K562 (cell line): ENCODE results near the gene CHD5. TPM values are rescaled to one million over a fixed set of nuclear protein-coding genes. Genes with fewer than 3 reads are reported as not detected.

ENCODE experiments used
- ASH1L ChIP-seq: fragments of 450-650 bp; IDR thresholded peaks from 2 replicates; pipeline ENCODE4 v1.6.1; 2018; ENCODE audit warnings: borderline replicate concordance, mild to moderate bottlenecking, low read depth; ENCODE audit not compliant: partially characterized antibody
- DPF2 ChIP-seq: fragments of 450-650 bp; IDR thresholded peaks from 2 replicates; pipeline ENCODE4 v1.6.1; 2016
- FOS ChIP-seq: IDR thresholded peaks from 3 replicates; pipeline ENCODE4 v1.6.1; 2011; ENCODE audit not compliant: insufficient read length; ENCODE audit errors: extremely low read depth
- FOSL1 ChIP-seq: fragments of 200-800 bp; sonication (Bioruptor generic); conservative IDR thresholded peaks from 2 replicates; pipeline ENCODE4 v1.6.1; 2016; ENCODE audit warnings: missing genetic modification characterization, missing compliant biosample characterization
- GATAD2B ChIP-seq: fragments of 450-650 bp; IDR thresholded peaks from 2 replicates; pipeline ENCODE4 v1.6.1; 2017; ENCODE audit warnings: mild to moderate bottlenecking, borderline replicate concordance
- PHB2 ChIP-seq: fragments of 450-650 bp; IDR thresholded peaks from 2 replicates; pipeline ENCODE4 v1.6.1; 2017; ENCODE audit warnings: low read depth
- RAD51 ChIP-seq: fragments of 450-650 bp; IDR thresholded peaks from 2 replicates; pipeline ENCODE4 v1.7.1; 2016; ENCODE audit warnings: low read depth, mild to moderate bottlenecking, borderline replicate concordance
- RNF2 ChIP-seq: sonication (generic); IDR thresholded peaks from 2 replicates; pipeline ENCODE4 v1.6.1; 2016
- SMAD3 ChIP-seq: fragments of 450-650 bp; formaldehyde crosslinking; conservative IDR thresholded peaks from 2 replicates; pipeline ENCODE4 v1.4.0; 2020; ENCODE audit warnings: mild to moderate bottlenecking
- polyA plus RNA-seq, 8 experiments: library from polyadenylated mRNA; depleted of rRNA in 4 of 8; stranded (reverse) in 5 of 8; unstranded in 3 of 8; fragments of >200 nt; fragmentation: Nextera tagmentation in 2 of 8; fragmentation: Illumina TruSeq in 1 of 8; extraction: Ambion mirVana in 2 of 8; extraction: Trizol in 1 of 8; gene quantifications; 2 replicates each; pipeline versions ENCODE4 v1.2.1 to v1.2.3, GENCODE V29; 2011 to 2014; ENCODE audit warnings: inconsistent platforms in 1 of 8, missing spikeins in 1 of 8
- total RNA-seq, 7 experiments: library from RNA; depleted of rRNA in 6 of 7; stranded (reverse); fragments of >200 nt in 6 of 7; fragmentation: Illumina TruSeq in 2 of 7; extraction: Trizol in 2 of 7; gene quantifications; 2 replicates each; pipeline versions ENCODE4 v1.2.1 to v1.2.3, GENCODE V29; 2011 to 2021; ENCODE audit warnings: low replicate concordance in 1 of 7
- TF ChIP-seq, protein P1 (sequence below), 2 experiments: fragments of 150-350 bp in 1 of 2; IDR thresholded peaks; 2 replicates each; pipeline ENCODE4 v1.6.1; 2012 to 2016; ENCODE audit warnings: low read depth in 2 of 2, low read length in 2 of 2, mild to moderate bottlenecking in 1 of 2, moderate library complexity in 1 of 2
- TF ChIP-seq, protein P2 (sequence below), 2 experiments: IDR thresholded peaks in 1 of 2; conservative IDR thresholded peaks in 1 of 2; 2 replicates each; pipeline ENCODE4 v1.6.1; 2016; ENCODE audit warnings: low read depth in 2 of 2, mild to moderate bottlenecking in 1 of 2, missing compliant biosample characterization in 1 of 2, missing genetic modification characterization in 1 of 2, moderate library complexity in 1 of 2

Gene CHD5
- total and polyA plus RNA-seq, 9 of the 15 experiments (the other 6 are each of a cell fraction or from before 2014, with no cell fraction given): 0.03 to 0.52 (median 0.11) TPM; not detected in 2

DNA sequence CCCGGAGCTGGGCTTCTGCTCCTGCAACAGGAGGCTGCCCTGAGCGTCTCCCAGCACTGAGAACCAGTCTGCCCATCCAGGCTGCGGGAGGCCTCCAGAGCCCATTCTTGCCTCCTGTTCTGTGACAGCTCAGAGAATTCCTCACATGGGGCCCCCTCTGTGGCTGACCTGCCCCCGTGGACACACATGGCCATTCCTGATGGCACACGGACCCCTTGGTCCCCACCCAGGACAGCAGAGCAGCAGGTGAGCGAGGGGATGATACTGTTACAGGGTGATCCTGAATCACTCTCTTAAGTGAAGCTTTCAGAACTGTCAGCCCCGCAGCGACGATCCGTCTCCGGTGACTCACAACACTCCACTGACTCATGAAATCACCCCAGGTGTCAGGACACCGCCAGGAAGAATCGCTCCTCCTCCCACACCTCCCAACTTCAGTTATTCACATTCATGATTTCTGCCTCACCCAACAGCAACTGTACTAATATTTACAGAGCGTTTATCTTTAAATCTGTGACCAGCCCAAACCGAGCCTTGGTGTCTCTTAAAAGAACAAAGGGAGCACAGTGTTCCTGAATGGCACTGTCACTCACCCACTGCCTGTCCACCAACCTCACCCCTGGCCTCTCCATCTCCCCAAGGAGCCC lies 22.5 kb downstream of the CHD5 start (continued):
- no peak for TF ChIP-seq RAD51
- TF ChIP-seq DPF2: peak; percentile 58; the same call in 1 of the 2 replicates
- no peak for TF ChIP-seq GATAD2B
- no peak for TF ChIP-seq ASH1L
- peak; percentile 22 for TF ChIP-seq FOS
- TF ChIP-seq FOSL1 (tag): peak; percentile 94
- TF ChIP-seq RNF2: no peak
- no peak for TF ChIP-seq PHB2
- TF ChIP-seq, protein P1, sequence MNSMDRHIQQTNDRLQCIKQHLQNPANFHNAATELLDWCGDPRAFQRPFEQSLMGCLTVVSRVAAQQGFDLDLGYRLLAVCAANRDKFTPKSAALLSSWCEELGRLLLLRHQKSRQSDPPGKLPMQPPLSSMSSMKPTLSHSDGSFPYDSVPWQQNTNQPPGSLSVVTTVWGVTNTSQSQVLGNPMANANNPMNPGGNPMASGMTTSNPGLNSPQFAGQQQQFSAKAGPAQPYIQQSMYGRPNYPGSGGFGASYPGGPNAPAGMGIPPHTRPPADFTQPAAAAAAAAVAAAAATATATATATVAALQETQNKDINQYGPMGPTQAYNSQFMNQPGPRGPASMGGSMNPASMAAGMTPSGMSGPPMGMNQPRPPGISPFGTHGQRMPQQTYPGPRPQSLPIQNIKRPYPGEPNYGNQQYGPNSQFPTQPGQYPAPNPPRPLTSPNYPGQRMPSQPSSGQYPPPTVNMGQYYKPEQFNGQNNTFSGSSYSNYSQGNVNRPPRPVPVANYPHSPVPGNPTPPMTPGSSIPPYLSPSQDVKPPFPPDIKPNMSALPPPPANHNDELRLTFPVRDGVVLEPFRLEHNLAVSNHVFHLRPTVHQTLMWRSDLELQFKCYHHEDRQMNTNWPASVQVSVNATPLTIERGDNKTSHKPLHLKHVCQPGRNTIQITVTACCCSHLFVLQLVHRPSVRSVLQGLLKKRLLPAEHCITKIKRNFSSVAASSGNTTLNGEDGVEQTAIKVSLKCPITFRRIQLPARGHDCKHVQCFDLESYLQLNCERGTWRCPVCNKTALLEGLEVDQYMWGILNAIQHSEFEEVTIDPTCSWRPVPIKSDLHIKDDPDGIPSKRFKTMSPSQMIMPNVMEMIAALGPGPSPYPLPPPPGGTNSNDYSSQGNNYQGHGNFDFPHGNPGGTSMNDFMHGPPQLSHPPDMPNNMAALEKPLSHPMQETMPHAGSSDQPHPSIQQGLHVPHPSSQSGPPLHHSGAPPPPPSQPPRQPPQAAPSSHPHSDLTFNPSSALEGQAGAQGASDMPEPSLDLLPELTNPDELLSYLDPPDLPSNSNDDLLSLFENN (IDR thresholded peaks at IDR 0.05; ENCODE audit: low read depth in 2 of 2, low read length in 2 of 2): no peak
- TF ChIP-seq, protein P2, sequence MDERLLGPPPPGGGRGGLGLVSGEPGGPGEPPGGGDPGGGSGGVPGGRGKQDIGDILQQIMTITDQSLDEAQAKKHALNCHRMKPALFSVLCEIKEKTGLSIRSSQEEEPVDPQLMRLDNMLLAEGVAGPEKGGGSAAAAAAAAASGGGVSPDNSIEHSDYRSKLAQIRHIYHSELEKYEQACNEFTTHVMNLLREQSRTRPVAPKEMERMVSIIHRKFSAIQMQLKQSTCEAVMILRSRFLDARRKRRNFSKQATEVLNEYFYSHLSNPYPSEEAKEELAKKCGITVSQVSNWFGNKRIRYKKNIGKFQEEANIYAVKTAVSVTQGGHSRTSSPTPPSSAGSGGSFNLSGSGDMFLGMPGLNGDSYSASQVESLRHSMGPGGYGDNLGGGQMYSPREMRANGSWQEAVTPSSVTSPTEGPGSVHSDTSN (CRISPR knock-in tag; IDR thresholded peaks at IDR 0.05; ENCODE audit: low read depth): no peak
- TF ChIP-seq, protein P2 (tag; conservative IDR thresholded peaks at IDR 0.05; ENCODE audit: low read depth): peak; percentile 36; the same call in 1 of the 2 replicates
- TF ChIP-seq SMAD3 (CRISPR knock-in tag): no peak
